ENCODE measurements around the gene VPS39. TPM values are rescaled to one million over a fixed set of nuclear protein-coding genes. Genes with fewer than 3 reads are reported as not detected.
A peak's percentile ranks its signal among the peaks of the same experiment; 100 is the strongest.

Gene VPS39
- total and polyA plus RNA-seq, 9 of the 15 experiments (the other 6 are each of a cell fraction or from before 2014, with no cell fraction given), result 3.2 to 37.3 (median 21.8) TPM

DNA sequence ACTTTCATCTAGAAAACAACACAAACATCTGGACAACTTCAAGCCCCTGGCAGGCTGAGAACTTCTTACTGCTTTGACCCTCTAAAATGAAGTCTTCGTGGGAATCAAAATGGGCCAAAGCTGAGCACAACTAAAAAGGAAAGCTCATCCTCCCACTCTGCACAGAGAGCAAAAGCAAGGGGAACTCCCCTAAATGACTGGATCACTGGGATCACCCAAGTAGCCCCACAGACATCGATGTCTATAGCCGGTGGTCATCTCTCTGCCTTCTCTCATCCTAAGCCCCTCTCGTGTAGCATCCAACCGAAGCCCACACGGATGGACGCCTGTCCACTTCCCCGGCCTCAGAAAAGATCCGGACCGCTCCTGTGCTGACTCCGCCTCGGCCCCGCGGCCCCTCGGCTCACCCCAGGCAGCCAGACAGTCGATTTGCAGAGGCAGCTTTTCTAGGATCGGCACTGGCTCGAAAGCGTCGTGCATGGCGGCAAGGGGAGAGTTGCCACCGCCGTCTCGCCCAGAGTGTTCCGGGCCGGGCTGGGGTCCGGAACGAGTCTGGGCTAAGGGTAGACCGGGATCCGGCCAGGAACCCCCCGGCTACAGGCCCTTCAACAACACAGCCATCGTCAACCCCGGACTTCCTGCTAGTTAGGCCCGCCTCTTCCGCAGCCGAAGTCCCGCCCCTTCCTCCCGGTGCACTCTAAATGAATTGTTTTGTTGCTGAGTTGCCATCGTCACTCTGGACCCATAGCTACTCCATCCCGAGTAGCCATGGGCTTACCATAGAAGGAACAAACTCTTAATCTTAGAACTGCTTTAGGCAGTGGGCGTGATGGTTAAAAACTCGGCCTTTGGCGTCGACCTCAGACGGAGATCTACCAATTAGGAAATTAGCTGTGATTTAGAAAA lies at the start of gene VPS39 (continued):
- TF ChIP-seq HDAC6 (IDR thresholded peaks at IDR 0.05; ENCODE audit: low read depth, low read length) (no peak), DACH1 (IDR thresholded peaks at IDR 0.05; ENCODE audit: partially characterized antibody) (no peak), ZFP1 (CRISPR knock-in tag; IDR thresholded peaks at IDR 0.05) (no peak), RBM17 (IDR thresholded peaks at IDR 0.05; ENCODE audit: borderline replicate concordance, low read depth, low read length) (no peak), NR2C2 (CRISPR knock-in tag; IDR thresholded peaks at IDR 0.05) (no peak), NR2C2 (tag; IDR thresholded peaks at IDR 0.05) (peak; percentile 14; the same call in 1 of the 2 replicates), TSC22D4 (tag; IDR thresholded peaks at IDR 0.05) (no peak), ILK (tag; IDR thresholded peaks at IDR 0.05; ENCODE audit: borderline replicate concordance, low read depth) (no peak), FOXP1 (CRISPR knock-in tag; IDR thresholded peaks at IDR 0.05) (no peak), RFX1 (IDR thresholded peaks at IDR 0.05) (peak; percentile 66), GABPB2 (CRISPR knock-in tag; conservative IDR thresholded peaks at IDR 0.05) (no peak), KLF13 (tag; IDR thresholded peaks at IDR 0.05; ENCODE audit: borderline replicate concordance, low read depth) (no peak), EWSR1 (IDR thresholded peaks at IDR 0.05; ENCODE audit: borderline replicate concordance, low read depth, partially characterized antibody) (no peak), NFXL1 (CRISPR knock-in tag; IDR thresholded peaks at IDR 0.05) (no peak)
- TF ChIP-seq, protein P1, sequence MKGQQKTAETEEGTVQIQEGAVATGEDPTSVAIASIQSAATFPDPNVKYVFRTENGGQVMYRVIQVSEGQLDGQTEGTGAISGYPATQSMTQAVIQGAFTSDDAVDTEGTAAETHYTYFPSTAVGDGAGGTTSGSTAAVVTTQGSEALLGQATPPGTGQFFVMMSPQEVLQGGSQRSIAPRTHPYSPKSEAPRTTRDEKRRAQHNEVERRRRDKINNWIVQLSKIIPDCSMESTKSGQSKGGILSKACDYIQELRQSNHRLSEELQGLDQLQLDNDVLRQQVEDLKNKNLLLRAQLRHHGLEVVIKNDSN (CRISPR knock-in tag; IDR thresholded peaks at IDR 0.05), result no peak
- TF ChIP-seq, protein P2, sequence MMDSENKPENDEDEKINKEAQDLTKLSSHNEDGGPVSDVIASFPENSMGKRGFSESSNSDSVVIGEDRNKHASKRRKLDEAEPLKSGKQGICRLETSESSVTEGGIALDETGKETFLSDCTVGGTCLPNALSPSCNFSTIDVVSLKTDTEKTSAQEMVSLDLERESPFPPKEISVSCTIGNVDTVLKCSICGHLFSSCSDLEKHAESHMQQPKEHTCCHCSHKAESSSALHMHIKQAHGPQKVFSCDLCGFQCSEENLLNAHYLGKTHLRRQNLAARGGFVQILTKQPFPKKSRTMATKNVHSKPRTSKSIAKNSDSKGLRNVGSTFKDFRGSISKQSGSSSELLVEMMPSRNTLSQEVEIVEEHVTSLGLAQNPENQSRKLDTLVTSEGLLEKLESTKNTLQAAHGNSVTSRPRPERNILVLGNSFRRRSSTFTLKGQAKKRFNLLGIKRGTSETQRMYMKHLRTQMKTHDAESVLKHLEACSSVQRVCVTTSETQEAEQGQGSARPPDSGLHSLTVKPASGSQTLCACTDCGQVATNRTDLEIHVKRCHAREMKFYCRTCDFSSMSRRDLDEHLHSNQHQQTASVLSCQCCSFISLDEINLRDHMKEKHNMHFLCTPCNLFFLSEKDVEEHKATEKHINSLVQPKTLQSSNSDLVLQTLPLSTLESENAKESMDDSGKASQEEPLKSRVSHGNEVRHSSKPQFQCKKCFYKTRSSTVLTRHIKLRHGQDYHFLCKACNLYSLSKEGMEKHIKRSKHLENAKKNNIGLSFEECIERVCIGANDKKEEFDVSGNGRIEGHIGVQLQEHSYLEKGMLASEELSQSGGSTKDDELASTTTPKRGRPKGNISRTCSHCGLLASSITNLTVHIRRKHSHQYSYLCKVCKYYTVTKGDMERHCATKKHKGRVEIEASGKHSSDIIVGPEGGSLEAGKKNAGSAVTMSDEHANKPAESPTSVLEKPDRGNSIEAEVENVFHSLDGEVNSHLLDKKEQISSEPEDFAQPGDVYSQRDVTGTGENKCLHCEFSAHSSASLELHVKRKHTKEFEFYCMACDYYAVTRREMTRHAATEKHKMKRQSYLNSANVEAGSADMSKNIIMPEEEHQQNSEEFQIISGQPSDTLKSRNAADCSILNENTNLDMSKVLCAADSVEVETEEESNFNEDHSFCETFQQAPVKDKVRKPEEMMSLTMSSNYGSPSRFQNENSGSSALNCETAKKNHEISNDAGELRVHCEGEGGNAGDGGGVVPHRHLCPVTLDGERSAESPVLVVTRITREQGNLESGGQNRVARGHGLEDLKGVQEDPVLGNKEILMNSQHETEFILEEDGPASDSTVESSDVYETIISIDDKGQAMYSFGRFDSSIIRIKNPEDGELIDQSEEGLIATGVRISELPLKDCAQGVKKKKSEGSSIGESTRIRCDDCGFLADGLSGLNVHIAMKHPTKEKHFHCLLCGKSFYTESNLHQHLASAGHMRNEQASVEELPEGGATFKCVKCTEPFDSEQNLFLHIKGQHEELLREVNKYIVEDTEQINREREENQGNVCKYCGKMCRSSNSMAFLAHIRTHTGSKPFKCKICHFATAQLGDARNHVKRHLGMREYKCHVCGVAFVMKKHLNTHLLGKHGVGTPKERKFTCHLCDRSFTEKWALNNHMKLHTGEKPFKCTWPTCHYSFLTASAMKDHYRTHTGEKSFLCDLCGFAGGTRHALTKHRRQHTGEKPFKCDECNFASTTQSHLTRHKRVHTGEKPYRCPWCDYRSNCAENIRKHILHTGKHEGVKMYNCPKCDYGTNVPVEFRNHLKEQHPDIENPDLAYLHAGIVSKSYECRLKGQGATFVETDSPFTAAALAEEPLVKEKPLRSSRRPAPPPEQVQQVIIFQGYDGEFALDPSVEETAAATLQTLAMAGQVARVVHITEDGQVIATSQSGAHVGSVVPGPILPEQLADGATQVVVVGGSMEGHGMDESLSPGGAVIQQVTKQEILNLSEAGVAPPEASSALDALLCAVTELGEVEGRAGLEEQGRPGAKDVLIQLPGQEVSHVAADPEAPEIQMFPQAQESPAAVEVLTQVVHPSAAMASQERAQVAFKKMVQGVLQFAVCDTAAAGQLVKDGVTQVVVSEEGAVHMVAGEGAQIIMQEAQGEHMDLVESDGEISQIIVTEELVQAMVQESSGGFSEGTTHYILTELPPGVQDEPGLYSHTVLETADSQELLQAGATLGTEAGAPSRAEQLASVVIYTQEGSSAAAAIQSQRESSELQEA (IDR thresholded peaks at IDR 0.05; ENCODE audit: low read depth), result no peak
- TF ChIP-seq, protein P3, sequence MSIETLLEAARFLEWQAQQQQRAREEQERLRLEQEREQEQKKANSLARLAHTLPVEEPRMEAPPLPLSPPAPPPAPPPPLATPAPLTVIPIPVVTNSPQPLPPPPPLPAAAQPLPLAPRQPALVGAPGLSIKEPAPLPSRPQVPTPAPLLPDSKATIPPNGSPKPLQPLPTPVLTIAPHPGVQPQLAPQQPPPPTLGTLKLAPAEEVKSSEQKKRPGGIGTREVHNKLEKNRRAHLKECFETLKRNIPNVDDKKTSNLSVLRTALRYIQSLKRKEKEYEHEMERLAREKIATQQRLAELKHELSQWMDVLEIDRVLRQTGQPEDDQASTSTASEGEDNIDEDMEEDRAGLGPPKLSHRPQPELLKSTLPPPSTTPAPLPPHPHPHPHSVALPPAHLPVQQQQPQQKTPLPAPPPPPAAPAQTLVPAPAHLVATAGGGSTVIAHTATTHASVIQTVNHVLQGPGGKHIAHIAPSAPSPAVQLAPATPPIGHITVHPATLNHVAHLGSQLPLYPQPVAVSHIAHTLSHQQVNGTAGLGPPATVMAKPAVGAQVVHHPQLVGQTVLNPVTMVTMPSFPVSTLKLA (conservative IDR thresholded peaks at IDR 0.05), result peak in 1 of 2 experiments; percentile 68; a peak in 1 of 4 replicates

All from K562 (cell line).